Thyroid gland (tissue), 4 donors: ENCODE measurements around the gene TBC1D22B. TPM values are rescaled to one million over a fixed set of nuclear protein-coding genes. Genes with fewer than 3 reads are reported as not detected.

Source experiments
- DNase-seq, 2 donors: peaks; one replicate each; pipeline ENCODE4 v3.0.0-alpha.2; 2019
- H3K27ac ChIP-seq, 3 donors: fragments of 200-600 bp; sonication (generic); 1 replicate in 2 of 3; 2 replicates in 1 of 3; pipeline ENCODE4 v1.5.1; 2016 to 2019; ENCODE audit warnings: mild to moderate bottlenecking in 1 of 3, moderate library complexity in 1 of 3
- H3K27me3 ChIP-seq: fragments of 200-600 bp; sonication (generic); one replicate; pipeline ENCODE4 v1.5.1; 2019
- H3K36me3 ChIP-seq, 2 donors: fragments of 200-600 bp; sonication (generic); one replicate each; pipeline ENCODE4 v1.5.1; 2016 to 2019
- H3K4me1 ChIP-seq, 2 donors: fragments of 200-600 bp; sonication (generic); one replicate each; pipeline ENCODE4 v1.5.1; 2017 to 2019
- H3K4me3 ChIP-seq, 3 donors: fragments of 200-600 bp; sonication (generic); replicated peaks in 1 of 3; 1 replicate in 2 of 3; 2 replicates in 1 of 3; pipeline ENCODE4 v1.5.1; 2016; ENCODE audit warnings: mild to moderate bottlenecking in 1 of 3
- H3K9me3 ChIP-seq: fragments of 200-600 bp; sonication (generic); one replicate; pipeline ENCODE4 v1.5.1; 2017
- POLR2A ChIP-seq, 2 donors: fragments of 450-650 bp; IDR thresholded peaks; one replicate each; pipeline ENCODE4 v1.6.1; 2017; ENCODE audit warnings: antibody characterized with exemption in 2 of 2, mild to moderate bottlenecking in 2 of 2, moderate library complexity in 1 of 2
- WGBS, 2 donors: methylation state at CpG; one replicate each; pipeline ENCODE4 v1.1.5; 2017; 5-methylcytosine and 5-hydroxymethylcytosine counted together
- intact Hi-C: fragments of 100-400 bp; cut with DNase I; formaldehyde crosslinking; loops from one replicate; pipeline ENCODE4 v1.15.1; 2023
- total RNA-seq, 4 donors: library from RNA; depleted of rRNA; stranded (reverse); fragments of >200 nt; gene quantifications; one replicate each; pipeline ENCODE4 v1.2.3, GENCODE V29; 2016
- TF ChIP-seq, protein P1 (sequence below), 6 experiments: fragments of 200-600 bp in 3 of 6; fragments of 450-650 bp in 3 of 6; sonication (generic) in 3 of 6; IDR thresholded peaks; one replicate each; pipeline ENCODE4 v1.5.1; 2016 to 2019; ENCODE audit warnings: antibody characterized with exemption in 6 of 6, mild to moderate bottlenecking in 2 of 6, inconsistent platforms in 1 of 6, moderate library complexity in 1 of 6

Gene TBC1D22B
- total RNA-seq, 4 donors from 2014 or later = 11.5 to 15.7 (median 14.2) TPM

DNA sequence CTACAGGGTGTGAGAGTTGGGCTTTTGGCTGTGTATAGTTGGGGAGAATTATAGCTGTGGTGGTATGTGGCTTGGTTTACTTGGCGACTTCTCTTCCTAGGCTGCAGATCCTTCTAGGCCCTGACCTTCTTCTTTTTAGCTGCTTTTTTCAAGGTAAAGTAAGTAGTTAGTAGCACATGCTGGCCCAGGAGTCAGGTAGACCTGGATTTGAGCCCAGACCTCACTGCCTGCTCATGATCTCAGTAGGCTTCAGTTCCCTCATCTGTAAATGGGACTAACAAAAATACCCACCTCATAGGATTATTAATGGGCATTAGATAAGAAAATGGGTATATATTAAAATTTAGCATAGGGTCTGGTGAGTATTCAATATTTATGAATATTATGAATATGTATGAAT lies 17.8 kb downstream of the TBC1D22B start:
- Histone ChIP-seq H3K4me3 (no peak overlapping the region), H3K9me3 (no peaks in the 10 kb centered on the region), H3K27me3 (no peaks in the 10 kb centered on the region), H3K36me3 (peaks cover 0 to 6% of the 10 kb centered on the region in 2 donors), H3K4me1 (peaks cover 8 to 12% of the 10 kb centered on the region in 2 donors), H3K27ac (no peak overlapping the region)
- intact Hi-C loops = no loop called here
- TF ChIP-seq, protein P1, sequence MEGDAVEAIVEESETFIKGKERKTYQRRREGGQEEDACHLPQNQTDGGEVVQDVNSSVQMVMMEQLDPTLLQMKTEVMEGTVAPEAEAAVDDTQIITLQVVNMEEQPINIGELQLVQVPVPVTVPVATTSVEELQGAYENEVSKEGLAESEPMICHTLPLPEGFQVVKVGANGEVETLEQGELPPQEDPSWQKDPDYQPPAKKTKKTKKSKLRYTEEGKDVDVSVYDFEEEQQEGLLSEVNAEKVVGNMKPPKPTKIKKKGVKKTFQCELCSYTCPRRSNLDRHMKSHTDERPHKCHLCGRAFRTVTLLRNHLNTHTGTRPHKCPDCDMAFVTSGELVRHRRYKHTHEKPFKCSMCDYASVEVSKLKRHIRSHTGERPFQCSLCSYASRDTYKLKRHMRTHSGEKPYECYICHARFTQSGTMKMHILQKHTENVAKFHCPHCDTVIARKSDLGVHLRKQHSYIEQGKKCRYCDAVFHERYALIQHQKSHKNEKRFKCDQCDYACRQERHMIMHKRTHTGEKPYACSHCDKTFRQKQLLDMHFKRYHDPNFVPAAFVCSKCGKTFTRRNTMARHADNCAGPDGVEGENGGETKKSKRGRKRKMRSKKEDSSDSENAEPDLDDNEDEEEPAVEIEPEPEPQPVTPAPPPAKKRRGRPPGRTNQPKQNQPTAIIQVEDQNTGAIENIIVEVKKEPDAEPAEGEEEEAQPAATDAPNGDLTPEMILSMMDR (IDR thresholded peaks at IDR 0.05) = no peak
- no peak for TF ChIP-seq POLR2A (IDR thresholded peaks at IDR 0.05)
- peak in 1 of 2 donors; percentile 39 for DNase-seq
- WGBS, 2 donors = 96% methylated on average over 1 of the region's 1 CpG

DNA sequence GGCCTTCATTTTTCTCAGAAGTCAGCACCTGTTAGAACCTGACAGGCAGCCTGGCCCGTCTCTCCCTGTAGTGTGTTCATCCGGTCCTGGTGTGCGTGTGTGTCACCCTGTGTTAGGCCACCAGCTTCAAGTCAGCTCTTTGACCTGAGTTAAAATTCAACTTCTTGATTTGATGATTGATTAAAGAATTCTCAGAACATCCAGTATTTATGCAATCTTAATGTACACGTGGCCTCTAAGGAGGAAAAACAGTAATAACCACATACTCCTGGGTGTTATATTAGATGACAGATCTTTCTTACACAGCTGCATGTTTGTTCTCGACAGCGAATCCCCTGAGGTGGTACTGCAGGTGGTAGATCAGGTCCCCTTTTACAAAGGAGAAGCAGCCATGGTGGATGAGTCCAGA lies 19.4 kb downstream of the TBC1D22B start:
- Histone ChIP-seq H3K4me3 (no peak overlapping the region), H3K27me3 (no peaks in the 10 kb centered on the region), H3K4me1 (peaks cover 13 to 27% of the 10 kb centered on the region in 2 donors), H3K27ac (no peak overlapping the region), H3K9me3 (no peaks in the 10 kb centered on the region), H3K36me3 (peaks cover 0 to 6% of the 10 kb centered on the region in 2 donors)
- no peak for TF ChIP-seq POLR2A (IDR thresholded peaks at IDR 0.05)
- TF ChIP-seq, protein P1 (IDR thresholded peaks at IDR 0.05) = no peak
- DNase-seq = no peak
- intact Hi-C loops = no loop called here
- 91 to 97% methylated on average over 6 of the region's 6 CpGs for WGBS, 2 donors

DNA sequence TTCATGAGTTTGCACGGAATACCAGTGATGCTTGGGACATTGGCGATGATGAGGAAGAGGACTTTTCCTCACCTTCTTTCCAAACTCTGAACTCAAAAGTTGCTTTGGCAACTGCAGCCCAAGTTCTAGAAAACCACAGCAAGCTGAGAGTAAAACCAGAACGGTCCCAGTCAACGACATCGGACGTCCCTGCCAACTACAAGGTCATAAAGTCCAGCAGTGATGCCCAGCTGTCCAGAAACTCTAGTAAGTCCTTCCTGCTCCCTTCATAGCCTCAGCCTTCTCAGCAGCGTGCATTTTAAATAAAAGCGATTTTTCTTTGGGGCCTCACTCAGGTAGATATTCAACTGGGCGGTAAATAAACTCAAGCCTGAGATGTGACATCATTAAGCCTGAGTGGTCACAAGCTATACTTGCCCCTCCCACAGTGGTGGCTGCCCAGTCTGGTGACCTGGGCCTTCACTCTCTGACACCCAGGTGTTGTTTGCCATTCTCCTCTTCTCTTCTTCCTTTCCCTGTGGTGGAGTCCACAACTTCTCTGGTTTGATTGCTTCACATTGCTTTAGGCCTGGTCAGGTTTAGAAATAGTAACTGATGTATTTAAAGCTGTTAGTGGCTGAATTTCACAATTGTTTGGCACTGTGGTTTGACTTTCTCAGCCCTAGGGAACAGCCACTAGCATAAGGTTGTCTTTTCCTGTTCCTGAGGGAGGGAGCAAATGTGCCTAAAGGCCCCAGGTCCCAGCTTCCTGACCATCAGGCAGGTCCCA lies 22.0 kb downstream of the TBC1D22B start:
- TF ChIP-seq, protein P1 (IDR thresholded peaks at IDR 0.05) = no peak
- TF ChIP-seq POLR2A (IDR thresholded peaks at IDR 0.05) = no peak
- no peaks in the 10 kb centered on the region for H3K9me3 ChIP-seq
- no peak overlapping the region for H3K4me3 ChIP-seq
- H3K4me1 ChIP-seq = peaks cover 18 to 35% of the 10 kb centered on the region in 2 donors
- no peak for DNase-seq
- WGBS, 2 donors = 89 to 95% methylated on average over 8 to 9 of the region's 9 CpGs
- H3K27ac ChIP-seq = no peak overlapping the region
- intact Hi-C loops = no loop called here
- peaks cover 10 to 31% of the 10 kb centered on the region in 2 donors for H3K36me3 ChIP-seq
- no peaks in the 10 kb centered on the region for H3K27me3 ChIP-seq

DNA sequence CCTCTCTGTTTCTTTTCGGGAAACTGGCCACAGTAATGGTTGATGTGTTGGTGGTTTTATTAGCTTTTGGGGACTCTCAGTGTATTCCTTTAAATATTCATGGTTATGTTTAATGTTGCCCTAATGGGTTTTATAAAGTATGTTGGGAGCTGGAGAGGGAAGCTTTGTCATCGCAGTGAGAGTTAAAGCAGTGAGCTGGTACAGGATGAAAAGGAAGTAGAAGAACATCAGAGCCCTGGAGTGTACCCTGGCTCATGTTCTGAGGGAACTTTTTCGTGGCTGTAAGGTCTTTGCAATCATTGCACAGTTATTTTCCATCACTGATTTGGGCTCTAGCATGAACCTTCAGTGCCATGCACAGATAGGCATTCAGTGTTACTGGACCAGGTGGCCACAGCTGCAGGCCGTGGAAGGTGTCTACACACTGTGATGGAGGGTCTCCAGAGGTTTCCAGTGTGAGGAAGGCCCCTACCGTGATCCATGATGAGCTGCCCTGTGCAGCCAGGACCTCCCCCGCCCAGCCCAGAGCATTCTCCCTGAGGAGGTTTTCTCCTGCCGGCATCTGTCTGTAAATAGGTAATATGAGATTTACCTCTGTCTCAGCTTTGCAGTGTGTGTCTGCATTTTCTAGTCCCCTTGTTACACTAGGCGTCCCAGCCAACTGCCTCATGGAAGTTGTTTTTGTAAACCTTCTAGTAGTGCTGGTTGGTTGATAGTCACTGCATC lies 22.8 kb downstream of the TBC1D22B start:
- WGBS, 2 donors = 82 to 88% methylated on average over 7 to 8 of the region's 8 CpGs
- Histone ChIP-seq H3K4me3 (no peak overlapping the region), H3K27ac (no peak overlapping the region), H3K4me1 (peaks cover 18 to 35% of the 10 kb centered on the region in 2 donors), H3K36me3 (peaks cover 11 to 39% of the 10 kb centered on the region in 2 donors), H3K9me3 (no peaks in the 10 kb centered on the region), H3K27me3 (no peaks in the 10 kb centered on the region)
- DNase-seq = no peak
- TF ChIP-seq, protein P1 (IDR thresholded peaks at IDR 0.05) = no peak
- TF ChIP-seq POLR2A (IDR thresholded peaks at IDR 0.05) = no peak
- intact Hi-C loops = no loop called here

DNA sequence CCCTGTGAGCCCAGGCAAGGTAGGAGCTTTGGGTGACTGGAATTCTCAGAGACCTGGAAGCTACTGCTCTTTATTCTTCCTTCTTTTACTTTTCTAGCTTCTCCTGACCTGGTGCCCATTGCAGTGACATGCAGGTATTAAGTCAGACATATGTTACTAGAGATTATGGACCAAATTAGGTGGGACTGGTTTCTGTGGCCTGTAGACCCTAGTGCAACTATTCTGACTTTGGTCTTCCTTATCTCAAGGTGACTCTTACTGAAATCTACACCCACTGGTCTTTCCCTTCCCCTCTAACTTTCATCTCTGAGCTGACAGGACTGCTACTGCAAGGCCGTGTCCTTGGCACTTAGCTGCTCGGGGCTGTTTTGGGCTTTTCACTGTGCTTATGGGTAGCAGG lies 24.8 kb downstream of the TBC1D22B start:
- no peak overlapping the region for H3K4me3 ChIP-seq
- peaks cover 11 to 39% of the 10 kb centered on the region in 2 donors for H3K36me3 ChIP-seq
- no peaks in the 10 kb centered on the region for H3K27me3 ChIP-seq
- no peaks in the 10 kb centered on the region for H3K9me3 ChIP-seq
- H3K4me1 ChIP-seq = peaks cover 18 to 35% of the 10 kb centered on the region in 2 donors
- no peak overlapping the region for H3K27ac ChIP-seq
- WGBS, 2 donors = 95 to 100% methylated on average over 2 of the region's 2 CpGs
- intact Hi-C loops = no loop called here
- TF ChIP-seq, protein P1 (IDR thresholded peaks at IDR 0.05) = no peak
- TF ChIP-seq POLR2A (IDR thresholded peaks at IDR 0.05) = no peak
- DNase-seq = no peak
